Stimulated activated CD8-positive, alpha-beta memory T cell treated with anti-CD3 and anti-CD28 coated beads, Interleukin-2, amount 100 ng/mL, for 48 hours (primary cell): Measurements from ENCODE around the gene PHF5A.

ENCODE experiments used
- DNase-seq, 2 donors: peaks; one replicate each; pipeline ENCODE4 v3.0.0-alpha.2; 2020; ENCODE audit warnings: low read depth in 2 of 2

The PHF5A gene

GRCh38 chr22:41468381-41469217 lies at the start of gene PHF5A, which contains the start of gene ACO2:
Gene PHF5A (minus strand): TSS chr22:41468692. CDS start chr22:41468653, 39 bp downstream.
Gene ACO2 (plus strand): TSS chr22:41469117. CDS start chr22:41469147, 30 bp downstream.
- DNase-seq: peak; percentile 93 to 98

GRCh38 chr22:41518048-41518347 lies 49.5 kb upstream of the PHF5A start:
- DNase-seq: no peak

- DNase-seq: peak in 1 of 2 donors; percentile 43
Measured at GRCh38 chr22:41517172-41518047, 48.9 kb upstream of the PHF5A start.

GRCh38 chr22:41516462-41516861 lies 48.0 kb upstream of the PHF5A start:
- DNase-seq: no peak

- no peak for DNase-seq
Measured at GRCh38 chr22:41513391-41513790, 44.9 kb upstream of the PHF5A start.

- DNase-seq: no peak
Measured at GRCh38 chr22:41512421-41513194, 44.1 kb upstream of the PHF5A start.

GRCh38 chr22:41511521-41511968 lies 43.1 kb upstream of the PHF5A start:
- DNase-seq: no peak

GRCh38 chr22:41508770-41509170 lies 40.3 kb upstream of the PHF5A start:
- DNase-seq: no peak

GRCh38 chr22:41507330-41508063 lies 39.0 kb upstream of the PHF5A start:
- DNase-seq: no peak

GRCh38 chr22:41505511-41506220 lies 37.2 kb upstream of the PHF5A start:
- DNase-seq: no peak

GRCh38 chr22:41504816-41505215 lies 36.3 kb upstream of the PHF5A start:
- DNase-seq: no peak

- DNase-seq: no peak
Measured at GRCh38 chr22:41504397-41504796, 35.9 kb upstream of the PHF5A start.

GRCh38 chr22:41501209-41501608 lies 32.7 kb upstream of the PHF5A start:
- DNase-seq: no peak

- DNase-seq: no peak
Measured at GRCh38 chr22:41500303-41500702, 31.8 kb upstream of the PHF5A start.

GRCh38 chr22:41499624-41500280 lies 31.3 kb upstream of the PHF5A start:
- DNase-seq: no peak

GRCh38 chr22:41498303-41498835 lies 29.9 kb upstream of the PHF5A start:
- no peak for DNase-seq

- no peak for DNase-seq
Measured at GRCh38 chr22:41491374-41492100, 23.0 kb upstream of the PHF5A start.

GRCh38 chr22:41488596-41489385 lies 20.3 kb upstream of the PHF5A start:
- DNase-seq: no peak
